GM20431 (cell line): Measurements from ENCODE around the gene HMHB1.

Experiments
- in situ Hi-C: fragments of 300-500 bp; cut with MseI, MboI; formaldehyde crosslinking; loops from one replicate; pipeline ENCODE4 v1.15.0; 2020; ENCODE audit warnings: low sequenced_read_pairs; ENCODE audit not compliant: unreplicated experiment

Gene HMHB1

DNA sequence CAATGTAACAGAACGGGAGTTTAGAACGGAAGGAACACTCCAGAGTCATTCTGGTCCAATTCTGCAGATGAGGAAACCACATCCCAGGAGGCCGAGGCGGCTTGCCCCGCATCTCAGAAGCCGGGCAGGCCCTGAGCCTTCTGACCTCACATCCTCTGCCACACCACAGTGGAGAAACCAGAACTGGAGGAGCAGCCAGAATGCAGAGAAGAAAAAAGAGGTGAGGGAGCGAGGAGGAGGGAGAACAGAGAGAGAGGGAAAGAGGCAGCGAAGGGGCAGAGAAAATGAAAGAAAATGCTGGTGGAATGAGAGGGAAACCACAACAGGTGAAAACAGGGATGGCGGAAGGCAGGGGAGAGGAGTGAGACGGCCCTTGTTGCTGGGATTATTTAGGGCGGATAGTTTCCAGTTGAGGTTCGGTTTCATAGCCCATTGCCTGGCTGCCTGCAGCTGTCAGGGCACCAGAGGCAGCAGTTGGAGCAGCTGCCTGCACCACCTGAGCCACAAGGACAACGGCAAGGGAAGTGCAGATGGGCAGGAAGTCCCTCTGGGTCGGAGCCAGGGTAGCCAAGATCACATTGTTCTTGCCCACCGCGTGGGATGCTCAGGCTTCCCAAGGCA, at the start of gene HMHB1:
TSS of gene HMHB1 (plus strand) at position 77 of the 621 bp plus-strand sequence.
- in situ Hi-C loops, result loop anchor here (25.0 kb wide), 1 partner anchor 400 kb away; the partner anchor contains the start of gene NR3C1

DNA sequence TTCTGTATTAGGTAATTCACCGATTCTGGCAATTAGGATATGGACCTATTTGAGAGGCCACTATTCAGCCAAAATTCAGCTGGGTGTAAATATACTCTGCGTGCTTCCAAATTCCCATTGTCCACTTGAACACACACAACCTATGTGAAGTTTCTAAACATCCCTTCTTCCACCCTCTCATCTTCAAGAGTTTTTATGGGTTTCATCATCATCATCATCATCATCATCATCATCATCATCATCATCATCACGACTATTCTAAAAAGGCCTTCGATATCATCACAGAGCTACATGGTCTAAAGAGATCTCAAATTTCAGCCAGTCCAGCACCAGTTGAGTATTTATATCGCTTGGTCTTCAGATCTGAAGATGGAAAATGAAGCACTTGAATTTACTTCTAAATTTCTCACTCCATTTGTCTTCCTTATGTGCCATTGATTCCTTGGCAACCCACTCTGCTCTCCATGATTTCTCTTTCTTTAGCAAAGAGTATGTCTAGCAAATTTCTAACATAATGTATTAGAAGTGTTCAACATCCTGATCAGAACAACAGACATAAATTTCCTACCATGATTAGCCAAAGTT, 49.2 kb upstream of the HMHB1 start:
- in situ Hi-C loops, result no loop called here

DNA sequence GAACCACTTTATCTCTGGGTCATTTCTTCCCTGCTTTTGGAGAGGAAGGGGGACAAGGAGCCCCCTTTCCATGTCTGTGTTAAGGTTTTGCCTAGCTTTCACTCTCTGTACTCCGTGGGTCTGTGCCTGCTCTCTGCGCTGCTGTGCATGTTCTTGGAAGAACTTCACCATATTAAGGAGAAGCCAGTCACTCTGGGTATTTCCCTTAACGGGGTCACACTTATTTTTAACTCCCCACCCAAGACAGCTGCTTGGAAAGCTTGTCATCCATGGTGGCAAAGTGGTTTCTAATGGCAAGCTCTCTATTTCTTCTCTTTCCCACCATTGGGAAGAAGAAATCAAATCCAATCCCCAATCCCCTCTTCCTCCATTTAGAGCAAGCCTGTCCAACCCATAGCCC, 44.8 kb upstream of the HMHB1 start:
- in situ Hi-C loops, result no loop called here

DNA sequence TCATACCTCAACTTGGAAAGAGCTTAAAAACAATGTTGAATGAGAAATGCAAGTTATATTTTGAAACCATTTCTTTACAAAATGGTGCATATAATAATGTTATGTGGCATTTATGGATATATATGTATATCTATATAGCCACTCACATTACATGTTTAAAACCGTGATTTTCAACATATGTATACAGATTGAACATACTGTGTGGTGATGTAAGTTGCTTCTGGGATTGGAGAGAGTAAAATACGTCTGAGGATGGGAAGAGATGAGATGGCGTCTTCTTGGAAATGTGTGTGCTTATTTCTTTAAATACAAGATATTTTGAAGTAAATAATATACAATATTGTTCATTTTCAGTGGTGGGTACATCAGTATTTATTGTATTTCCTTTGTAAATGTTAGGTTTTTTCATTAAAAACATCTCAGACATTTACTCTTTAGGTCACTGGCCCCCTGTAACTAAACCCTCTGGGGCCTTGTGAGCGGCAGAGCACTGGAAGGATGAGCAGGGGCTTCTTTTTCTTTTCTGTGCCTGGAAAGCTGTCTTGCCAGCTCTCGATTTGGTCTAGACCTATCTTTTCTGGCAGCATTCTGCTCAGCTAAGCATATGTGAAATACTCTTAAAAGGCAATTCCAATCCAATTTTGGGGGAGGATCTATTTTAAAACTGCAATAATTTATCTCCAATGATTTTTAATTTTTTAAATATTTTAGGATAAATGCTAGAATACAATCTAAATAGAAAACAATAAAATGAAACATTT, 42.8 kb upstream of the HMHB1 start:
- in situ Hi-C loops, result no loop called here

DNA sequence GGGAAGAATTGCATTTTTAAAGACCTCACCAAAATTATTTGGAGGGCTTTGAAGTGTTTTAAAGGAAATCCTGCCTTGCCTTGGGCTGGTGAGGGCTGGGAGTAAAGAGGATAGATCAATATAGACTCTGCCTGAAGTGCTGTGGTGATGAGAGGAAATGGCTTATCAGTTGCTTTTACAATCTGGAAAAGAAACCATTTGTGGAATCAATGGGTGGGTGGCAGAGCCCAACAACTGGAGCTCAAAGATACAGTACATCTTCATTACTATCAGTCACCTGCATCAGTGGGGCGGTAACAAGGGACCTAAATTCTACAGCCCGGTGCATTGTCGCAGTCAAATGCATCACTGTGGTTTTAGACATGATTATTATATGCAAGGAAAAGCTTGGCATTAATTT, 41.5 kb upstream of the HMHB1 start:
- in situ Hi-C loops, result no loop called here

DNA sequence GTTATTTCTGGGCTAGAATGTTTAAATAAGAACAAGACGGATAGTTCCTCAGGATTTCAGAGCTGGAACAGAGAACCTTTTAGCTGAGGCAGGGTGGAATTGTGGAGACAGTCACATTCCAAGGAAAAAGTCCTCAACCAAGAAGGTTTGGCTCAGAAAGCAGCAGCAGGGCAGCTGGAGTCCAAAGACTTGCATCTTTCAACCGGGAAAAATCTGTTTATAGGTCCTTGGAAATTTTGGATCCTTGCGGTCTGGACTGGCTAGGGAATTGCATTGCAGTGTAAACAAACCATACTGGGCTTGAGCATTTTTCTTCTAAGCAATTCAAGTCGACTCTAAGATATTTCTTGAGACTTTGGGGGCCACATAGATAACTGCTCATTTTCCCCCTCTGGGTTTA, 40.8 kb upstream of the HMHB1 start:
- in situ Hi-C loops, result no loop called here

DNA sequence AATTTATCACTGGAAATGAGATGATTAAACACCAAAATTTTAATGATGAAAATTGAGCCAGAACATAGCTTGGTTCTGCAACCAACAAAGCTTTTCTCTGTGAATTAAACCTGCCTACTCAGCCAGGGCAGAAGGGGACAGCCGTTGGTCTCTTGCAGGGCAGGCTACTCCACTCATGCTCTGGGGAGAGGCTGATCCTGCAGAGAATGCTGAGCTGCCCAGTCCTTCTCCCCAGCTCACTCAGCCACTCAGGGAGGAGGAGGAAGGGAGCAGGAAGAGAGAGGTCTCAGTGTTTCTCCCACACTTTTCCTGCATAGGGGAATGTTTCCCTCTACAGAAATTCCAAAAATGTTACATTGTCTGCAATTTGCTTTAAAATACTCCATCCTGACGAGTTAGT, 40.4 kb upstream of the HMHB1 start:
- in situ Hi-C loops, result no loop called here

DNA sequence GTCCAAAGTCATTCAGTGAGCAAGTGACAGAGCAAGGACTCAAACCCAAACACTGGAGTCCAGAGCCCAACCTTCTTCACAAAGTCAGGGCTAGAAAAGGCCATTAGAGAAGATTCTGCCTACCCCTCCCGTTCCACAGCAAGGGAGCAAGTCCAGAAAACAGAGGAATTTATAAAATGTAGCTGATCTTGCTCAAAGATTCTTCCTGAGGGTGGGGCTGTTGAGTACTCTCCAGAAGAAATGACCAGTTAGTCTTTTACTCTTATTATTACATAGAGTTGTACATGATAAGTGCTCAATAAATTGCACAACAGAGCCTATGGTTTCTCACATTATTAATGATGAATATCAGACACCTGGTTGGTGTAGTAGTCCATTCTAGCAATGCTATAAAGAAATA, 39.3 kb upstream of the HMHB1 start:
- in situ Hi-C loops, result no loop called here

DNA sequence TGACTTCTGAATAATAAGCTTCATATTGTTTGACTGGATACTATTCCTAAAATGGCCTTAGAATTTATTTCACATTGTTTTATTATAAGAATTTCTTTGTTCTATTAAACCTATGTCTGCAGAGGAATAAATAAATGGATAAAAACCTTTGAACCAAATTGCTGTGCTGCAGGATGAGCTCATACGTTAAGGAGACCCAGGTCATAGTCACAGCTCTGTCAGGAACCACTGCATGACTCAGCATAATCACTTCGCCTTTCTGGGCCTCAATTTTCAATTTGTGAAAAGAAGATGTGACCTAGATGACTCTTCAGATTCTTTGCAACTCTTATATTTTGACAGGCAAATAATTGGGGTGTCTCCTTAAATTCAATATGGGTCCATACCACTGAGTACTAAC, 36.7 kb upstream of the HMHB1 start:
- in situ Hi-C loops, result no loop called here

DNA sequence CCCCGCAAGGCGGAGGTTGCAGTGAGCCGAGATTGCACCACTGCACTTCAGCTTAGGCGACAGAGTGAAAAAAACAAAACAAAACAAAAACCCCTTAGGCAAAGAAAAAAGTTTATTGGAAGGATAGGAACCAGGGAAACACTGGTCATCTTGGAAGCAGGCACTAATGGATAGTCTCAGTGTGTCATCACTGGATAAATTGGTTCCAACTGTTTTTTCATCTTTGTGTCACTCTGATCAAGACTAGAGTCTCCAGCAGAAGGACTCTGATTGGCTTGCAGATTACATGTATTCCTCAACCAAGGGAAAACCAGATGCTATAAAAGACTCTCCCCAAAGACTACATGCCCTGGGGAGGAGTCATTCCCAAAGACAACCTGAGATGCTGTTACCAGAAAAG, 35.0 kb upstream of the HMHB1 start:
- in situ Hi-C loops, result no loop called here

DNA sequence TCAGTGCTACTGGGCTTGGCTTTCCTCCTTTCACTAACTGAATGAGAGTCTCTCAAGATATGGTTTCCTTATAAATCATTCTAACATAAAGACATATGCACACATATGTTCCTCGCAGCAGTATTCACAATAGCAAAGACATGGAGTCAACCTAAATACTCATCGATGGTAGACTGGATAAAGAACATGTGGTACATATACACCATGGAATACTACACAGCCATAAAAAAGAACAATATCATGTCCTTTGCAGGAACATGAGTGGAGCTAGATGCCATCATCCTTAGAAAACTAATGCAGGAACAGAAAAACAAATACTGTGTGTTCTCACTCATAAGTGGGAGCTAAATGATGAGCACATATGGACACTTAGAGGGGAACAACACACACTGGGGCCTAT, 32.5 kb upstream of the HMHB1 start:
- in situ Hi-C loops, result no loop called here

DNA sequence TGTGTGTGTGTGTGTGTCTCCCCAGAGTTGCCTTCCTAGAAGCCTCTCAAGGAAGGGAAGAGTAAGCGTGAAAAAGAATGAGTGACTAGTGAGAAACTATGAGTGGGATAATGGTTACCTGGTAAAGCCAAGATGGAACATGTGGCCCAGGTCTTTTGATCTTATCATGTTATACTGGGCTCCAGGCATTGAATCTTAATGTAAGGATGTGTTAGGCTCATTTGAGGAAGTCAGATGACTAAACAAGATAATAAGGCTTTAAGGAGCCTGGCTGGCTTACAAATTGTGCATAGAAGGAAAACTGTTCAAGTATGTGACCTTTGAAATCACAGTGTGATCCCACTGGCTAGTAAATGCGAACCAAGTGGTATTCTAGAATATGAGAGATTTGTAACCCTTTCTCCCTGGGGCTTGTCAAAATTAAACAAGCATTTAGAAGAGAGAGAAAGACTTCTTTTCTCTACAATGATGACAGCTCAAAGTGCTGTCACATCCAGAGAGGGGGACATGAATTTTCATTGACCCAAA, 29.9 kb upstream of the HMHB1 start:
- in situ Hi-C loops, result no loop called here

DNA sequence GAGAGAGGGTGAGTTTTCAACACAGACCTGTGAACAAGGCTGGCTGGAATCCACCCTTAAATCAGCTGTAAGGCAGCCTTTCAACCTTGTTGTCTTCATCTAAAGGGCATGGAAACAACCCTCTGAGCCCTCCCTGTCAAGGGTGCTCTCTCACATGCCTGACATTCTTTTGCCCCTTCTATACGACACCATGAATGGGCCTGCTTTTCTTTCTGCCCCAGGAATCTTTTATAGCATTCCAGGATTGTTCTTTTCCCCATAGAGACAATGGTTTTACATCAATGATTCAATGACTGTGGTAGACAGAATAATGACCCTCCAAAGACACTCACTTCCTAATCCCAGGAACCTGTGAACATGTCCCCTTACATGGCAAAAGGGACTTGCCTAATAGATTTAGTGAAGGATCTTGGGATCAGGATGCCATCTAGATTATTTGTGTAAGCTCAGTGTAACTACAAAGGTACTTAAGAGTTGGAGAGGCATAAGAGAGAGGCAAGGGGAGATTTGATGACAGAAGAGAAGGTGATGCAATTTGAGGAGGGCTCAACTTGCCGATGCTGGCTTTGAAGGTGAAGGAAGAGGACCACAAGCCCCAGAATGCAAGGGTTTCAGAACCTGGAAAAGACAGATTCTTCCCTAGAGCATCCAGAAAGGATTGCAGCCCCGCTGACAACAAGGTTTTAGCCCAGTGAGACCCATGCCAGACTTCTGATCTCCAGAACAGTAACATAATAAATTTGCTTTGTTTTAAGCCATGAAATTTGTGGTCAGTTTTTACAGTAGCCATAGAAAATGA, 29.2 kb upstream of the HMHB1 start:
- in situ Hi-C loops, result no loop called here

DNA sequence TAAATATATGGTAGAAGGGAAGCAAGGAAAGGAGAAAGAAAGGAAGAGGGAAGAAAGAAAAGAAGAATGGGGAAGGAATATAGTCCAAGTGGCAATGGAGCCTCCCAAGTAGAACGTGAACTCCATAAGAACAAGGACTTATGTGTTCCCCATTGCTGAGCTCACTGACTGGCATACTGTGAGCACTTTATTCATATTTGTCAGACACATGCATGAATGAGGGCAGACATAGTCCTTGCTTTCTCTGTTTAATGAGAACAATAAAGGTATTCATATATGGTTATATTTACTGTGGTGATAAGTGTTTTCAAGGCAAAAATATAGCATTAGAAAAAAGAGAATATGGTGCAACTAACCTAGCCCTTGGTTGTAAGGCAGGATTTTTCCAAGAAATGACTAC, 23.6 kb upstream of the HMHB1 start:
- in situ Hi-C loops, result no loop called here

DNA sequence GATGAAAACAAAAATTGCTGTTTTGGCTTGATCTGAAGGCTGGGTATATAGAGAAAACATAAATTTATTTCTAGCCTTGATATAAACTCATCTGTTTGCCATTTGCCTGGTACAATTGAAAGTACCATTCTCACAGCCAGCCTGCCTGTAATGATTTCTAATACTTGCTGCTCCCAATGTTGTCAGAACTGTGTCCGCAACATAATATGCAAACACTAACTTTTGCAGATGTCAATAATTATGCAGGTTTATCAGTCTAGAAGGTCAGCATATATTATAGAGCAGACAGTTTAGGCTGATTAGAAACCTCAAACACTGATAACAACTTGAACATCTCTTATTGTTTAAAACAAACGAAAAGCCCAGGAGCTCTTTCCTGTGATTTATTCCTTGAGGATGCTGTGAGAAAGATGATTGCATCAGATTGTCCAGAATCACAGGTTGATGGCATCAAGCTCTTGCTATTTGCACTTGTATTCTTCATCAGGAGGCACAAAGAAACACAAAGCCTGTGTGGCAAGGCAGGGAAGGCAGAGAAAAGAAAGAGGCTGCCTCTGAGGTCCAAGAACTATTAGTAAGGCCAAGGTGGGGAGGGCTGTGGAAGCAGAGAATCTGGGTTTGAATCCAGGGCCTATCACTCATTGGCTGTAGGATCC, 21.4 kb upstream of the HMHB1 start:
- in situ Hi-C loops, result no loop called here

DNA sequence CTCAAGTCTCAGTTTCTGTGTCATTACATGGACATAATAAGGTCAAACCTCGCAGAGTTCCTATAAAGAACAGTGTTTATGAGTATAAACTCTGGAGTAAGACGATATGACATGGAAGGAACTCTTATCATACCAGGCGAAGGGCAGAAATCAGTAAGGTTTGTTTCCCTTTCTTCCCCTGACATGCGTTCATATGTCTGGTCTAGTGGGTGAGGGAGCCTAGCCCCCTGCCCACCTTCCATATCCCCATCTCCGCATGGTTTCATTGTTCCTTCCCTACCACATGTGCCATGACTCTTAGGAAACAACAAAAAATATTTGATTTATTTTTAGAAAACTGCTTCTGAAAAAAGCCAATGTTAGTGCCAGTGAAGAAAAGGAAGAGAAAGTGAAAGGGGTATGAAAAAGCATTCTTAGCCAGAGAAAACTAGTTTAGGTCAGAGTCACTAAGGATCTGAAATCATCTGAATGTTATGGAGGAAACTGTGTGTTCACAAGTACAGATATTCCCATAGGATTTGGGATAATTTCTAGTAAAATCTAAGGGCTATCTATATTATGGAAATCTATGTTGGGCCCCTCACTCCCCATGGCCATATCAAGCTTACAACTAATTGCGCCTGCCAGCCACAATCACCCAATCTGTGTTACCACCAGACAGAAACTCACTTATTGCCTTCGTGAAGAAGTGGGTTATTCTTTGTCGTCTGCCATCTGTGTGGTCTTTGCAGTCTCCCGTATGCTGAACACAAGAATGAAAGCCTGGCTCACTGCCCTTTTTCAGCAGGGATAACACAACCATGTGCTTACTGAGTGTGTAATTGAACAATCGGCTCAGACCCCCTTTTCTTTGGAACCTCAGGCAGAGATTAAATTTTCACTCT, 19.9 kb upstream of the HMHB1 start:
- in situ Hi-C loops, result no loop called here

DNA sequence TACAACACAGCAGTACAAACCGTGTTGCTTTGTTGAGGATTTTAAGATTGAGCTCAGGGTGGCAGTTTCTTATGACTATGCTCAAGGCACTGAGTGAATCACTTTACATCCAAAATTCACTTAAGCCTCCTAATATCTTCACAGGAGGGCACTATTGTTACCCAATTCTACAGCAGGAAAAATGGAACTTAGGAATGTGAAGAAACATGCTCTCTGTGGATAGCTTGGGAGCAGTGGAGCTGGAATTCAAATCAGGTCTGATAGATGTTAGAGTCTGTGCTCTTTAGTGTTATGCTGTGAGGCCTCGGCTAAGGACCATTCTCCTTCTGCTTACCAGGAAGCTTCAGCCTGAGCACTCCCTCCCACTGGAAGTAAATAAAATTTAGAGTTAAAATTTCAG, 18.7 kb upstream of the HMHB1 start:
- in situ Hi-C loops, result no loop called here

DNA sequence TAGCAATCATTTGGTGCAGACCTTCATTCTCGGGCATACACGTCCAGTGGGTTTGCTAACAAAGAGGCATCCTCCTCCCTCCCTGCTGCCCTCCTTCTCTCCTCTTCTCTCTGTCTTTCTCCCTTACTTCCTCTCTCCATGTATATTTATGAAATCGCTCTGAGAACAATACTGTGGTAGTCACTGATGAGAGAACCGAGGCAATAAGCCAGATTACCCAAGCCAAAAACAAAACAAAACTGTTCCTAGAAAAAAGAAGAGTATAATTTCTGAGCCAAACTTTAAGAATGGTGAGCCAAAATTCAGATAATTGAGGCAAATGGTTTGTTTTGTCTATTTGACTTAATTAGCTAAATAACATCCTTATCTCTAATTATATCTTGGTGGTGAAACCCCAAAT, 15.8 kb upstream of the HMHB1 start:
- in situ Hi-C loops, result no loop called here

DNA sequence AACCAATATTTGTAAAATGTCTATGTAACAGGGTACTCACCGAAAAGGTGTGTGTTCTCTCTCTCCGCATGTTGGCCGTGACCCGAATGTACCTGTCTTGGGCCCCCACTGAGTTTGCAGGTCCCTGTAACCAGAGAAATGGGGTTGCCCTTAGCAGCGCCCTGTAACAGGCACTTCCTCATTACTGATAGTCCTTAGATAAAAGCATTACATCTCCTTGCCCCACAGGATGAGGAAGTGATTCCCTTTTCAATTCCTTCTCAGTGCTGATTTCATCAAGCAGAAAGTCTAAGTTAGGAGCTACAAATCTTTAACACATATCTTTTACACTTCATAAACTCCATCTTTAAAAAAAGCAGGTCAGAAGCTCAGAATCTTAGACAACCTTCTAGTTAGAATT, 15.2 kb upstream of the HMHB1 start:
- in situ Hi-C loops, result no loop called here
